T-cell (primary cell): ENCODE results near the gene DGCR6. TPM values are rescaled to one million over a fixed set of nuclear protein-coding genes. Genes with fewer than 3 reads are reported as not detected.
A peak's percentile ranks its signal among the peaks of the same experiment; 100 is the strongest.
"Not testable (repeated sequence)": the region's sequence is repeated elsewhere in the genome, so short reads cannot be mapped to it uniquely, and the experiment has no call there.

ENCODE experiments used
- ATAC-seq, 4 experiments: fragments of 200-7000 bp in 3 of 4; fragments of 150-1000 bp in 1 of 4; cut with Tn5 transposase; replicated peaks in 1 of 4; 1 replicate in 3 of 4; 2 replicates in 1 of 4; pipeline ENCODE4 v1.10.0; 2021; ENCODE audit warnings: moderate library complexity in 3 of 4, mild to moderate bottlenecking in 2 of 4, moderate number of reproducible peaks in 1 of 4
- CTCF ChIA-PET, 2 donors: fragments of 300-600 bp; sonication (Branson Sonifier 250); formaldehyde crosslinking; loops; one replicate each; lab custom pipeline; 2022; ENCODE audit warnings: antibody characterized with exemption in 2 of 2; lab: Charles Lee
- POLR2A ChIA-PET, 2 donors: fragments of 300-600 bp; sonication (Branson Sonifier 250); formaldehyde crosslinking; loops; one replicate each; lab custom pipeline; 2022; ENCODE audit warnings: antibody characterized with exemption in 2 of 2; lab: Charles Lee
- DNase-seq, 35 experiments: peaks; one replicate each; pipeline versions ENCODE4 v3.0.0 to v3.0.0-alpha.2; 2013 to 2023
- H3K27ac ChIP-seq: one replicate; pipeline ENCODE4 v1.5.1; 2013; ENCODE audit warnings: low read length
- H3K27me3 ChIP-seq, 2 experiments: replicated peaks in 1 of 2; 1 replicate in 1 of 2; 2 replicates in 1 of 2; pipeline versions ENCODE4 v1.6.1 to v1.7.0; 2013; ENCODE audit warnings: low read length in 1 of 2, mixed read lengths in 1 of 2; ENCODE audit not compliant: control insufficient read depth in 2 of 2, insufficient read depth in 2 of 2; ENCODE audit errors: extremely low read depth in 1 of 2
- H3K36me3 ChIP-seq, 2 donors: 1 replicate in 1 of 2; 2 replicates in 1 of 2; pipeline versions ENCODE4 v1.6.1 to v1.7.0; 2013; ENCODE audit warnings: low read length in 1 of 2; ENCODE audit not compliant: control insufficient read depth in 2 of 2, insufficient read depth in 1 of 2; ENCODE audit errors: extremely low read depth in 1 of 2
- H3K4me1 ChIP-seq, 2 experiments: 1 replicate in 1 of 2; 2 replicates in 1 of 2; pipeline versions ENCODE4 v1.6.1 to v1.7.0; 2013; ENCODE audit warnings: low read length in 2 of 2, mixed read lengths in 1 of 2; ENCODE audit not compliant: insufficient read depth in 2 of 2, control insufficient read depth in 1 of 2; ENCODE audit errors: extremely low read depth in 1 of 2
- H3K4me3 ChIP-seq, 2 donors: 1 replicate in 1 of 2; 2 replicates in 1 of 2; pipeline versions ENCODE4 v1.5.1 to v1.7.0; 2013; ENCODE audit warnings: mild to moderate bottlenecking in 2 of 2, low read length in 1 of 2, moderate library complexity in 1 of 2; ENCODE audit not compliant: control insufficient read depth in 1 of 2; ENCODE audit errors: extremely low read depth in 1 of 2
- H3K9me3 ChIP-seq: 2 replicates; pipeline ENCODE4 v1.7.0; 2013
- H3K27ac Mint-ChIP-seq, 2 donors: one replicate each; pipeline ENCODE4 v1.8.0; 2020 to 2021; ENCODE audit warnings: mild to moderate bottlenecking in 2 of 2, mixed read lengths in 2 of 2
- H3K27me3 Mint-ChIP-seq, 2 donors: one replicate each; pipeline ENCODE4 v1.8.0; 2021 to 2022; ENCODE audit warnings: mixed read lengths in 2 of 2
- H3K36me3 Mint-ChIP-seq: one replicate; pipeline ENCODE4 v1.8.0; 2021; ENCODE audit warnings: mixed read lengths
- H3K4me1 Mint-ChIP-seq, 3 donors: one replicate each; pipeline ENCODE4 v1.8.0; 2020 to 2022; ENCODE audit warnings: mixed read lengths in 3 of 3, mild to moderate bottlenecking in 1 of 3
- H3K4me3 Mint-ChIP-seq, 3 donors: one replicate each; pipeline ENCODE4 v1.8.0; 2020 to 2022; ENCODE audit warnings: mild to moderate bottlenecking in 3 of 3, mixed read lengths in 3 of 3, moderate library complexity in 3 of 3
- H3K9me3 Mint-ChIP-seq, 3 donors: one replicate each; pipeline ENCODE4 v1.8.0; 2020 to 2022; ENCODE audit warnings: mixed read lengths in 3 of 3
- WGBS: methylation state at CpG from one replicate; pipeline ENCODE4 v1.1.5; 2013; ENCODE audit warnings: missing lambda C conversion rate; ENCODE audit not compliant: insufficient coverage; 5-methylcytosine and 5-hydroxymethylcytosine counted together
- total RNA-seq, 35 experiments: library from RNA in 6 of 35; stranded (reverse) in 6 of 35; fragments of 120-200 nt in 1 of 35; gene quantifications; one replicate each; pipeline versions ENCODE4 v1.2.1 to v1.2.4 and lab custom pipeline; 2013 to 2026

Gene DGCR6
- total RNA-seq, 5 donors from 2014 or later (not counting 1 experiment from before 2014, with no cell fraction given), result 5.0 to 16.8 (median 6.5) TPM

DNA sequence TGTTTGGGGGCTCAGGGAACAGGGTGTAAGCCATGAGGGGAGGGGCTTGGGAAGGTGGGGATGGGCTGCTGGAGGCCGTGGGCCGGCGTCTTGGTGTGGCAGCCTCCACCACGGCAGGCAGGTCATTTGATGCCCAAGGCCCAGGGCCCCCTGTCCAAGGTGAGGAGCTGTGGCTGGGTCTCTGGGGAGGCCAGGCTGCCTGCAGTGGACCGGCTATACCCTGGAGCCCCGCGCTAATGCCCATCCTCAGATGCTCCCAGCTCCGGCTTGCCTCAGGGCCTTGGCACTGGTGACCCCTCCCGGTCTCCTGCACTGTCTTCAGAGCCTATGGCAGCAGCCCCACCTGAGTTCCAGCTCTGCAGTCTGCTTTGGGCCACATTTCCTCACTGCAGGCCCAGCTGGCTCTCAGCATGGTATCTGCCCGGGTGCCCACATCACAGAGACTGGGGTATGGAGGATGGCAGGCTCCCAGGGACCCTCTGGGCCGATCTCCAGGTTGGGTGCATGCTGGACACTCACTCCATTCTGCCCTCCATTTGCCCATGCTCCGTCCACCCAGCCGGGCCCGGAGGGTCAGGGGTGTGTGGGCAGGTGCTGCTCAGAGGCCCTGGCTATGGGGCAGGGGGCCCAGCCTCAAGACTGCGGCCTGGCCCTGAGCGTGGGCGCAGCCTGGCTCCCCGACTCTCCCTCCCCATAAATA lies 51.7 kb downstream of the DGCR6 start:
- H3K27me3 Mint-ChIP-seq, result peaks cover 4 to 18% of the 10 kb centered on the region in 2 donors
- H3K4me3 Mint-ChIP-seq, H3K9me3 ChIP-seq, H3K9me3 Mint-ChIP-seq, H3K36me3 Mint-ChIP-seq, H3K4me3 ChIP-seq, H3K4me1 Mint-ChIP-seq, H3K36me3 ChIP-seq, CTCF ChIA-PET, ATAC-seq, POLR2A ChIA-PET, H3K4me1 ChIP-seq, H3K27ac ChIP-seq, H3K27ac Mint-ChIP-seq: not testable (repeated sequence)
- WGBS, result 79% methylated on average over 10 of the region's 18 CpGs
- peak in 1 of 35 experiments; percentile 9 for DNase-seq
- H3K27me3 ChIP-seq, result peaks cover 0 to 17% of the 10 kb centered on the region in 2 experiments

DNA sequence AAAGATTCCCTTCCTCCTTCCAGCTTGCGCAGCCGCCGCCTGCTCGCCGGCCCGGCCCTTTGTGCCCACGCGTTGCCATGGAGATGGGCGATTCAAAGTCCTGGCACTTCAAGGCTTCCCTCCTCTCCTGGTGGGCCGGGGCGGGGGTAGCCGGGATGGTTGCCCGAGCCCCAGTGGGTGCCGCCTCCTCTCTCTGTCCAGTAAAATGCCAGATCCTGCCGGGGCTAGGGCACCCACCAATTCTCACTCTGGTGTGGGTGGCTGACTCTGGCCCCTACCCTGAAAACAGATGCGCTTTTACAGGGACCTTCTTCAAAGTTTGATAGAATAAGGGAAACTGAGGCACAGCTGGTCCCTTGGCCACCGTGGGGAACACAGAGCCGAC lies 52.2 kb downstream of the DGCR6 start:
- H3K27ac Mint-ChIP-seq, H3K4me3 ChIP-seq, CTCF ChIA-PET, ATAC-seq, H3K4me1 ChIP-seq, H3K9me3 Mint-ChIP-seq, H3K36me3 Mint-ChIP-seq, POLR2A ChIA-PET, H3K4me3 Mint-ChIP-seq, H3K9me3 ChIP-seq, H3K4me1 Mint-ChIP-seq, H3K27ac ChIP-seq, H3K36me3 ChIP-seq: not testable (repeated sequence)
- H3K27me3 ChIP-seq, result peaks cover 0 to 17% of the 10 kb centered on the region in 2 experiments
- 83% methylated on average over 14 of the region's 18 CpGs for WGBS
- peak in 1 of 35 experiments; percentile 8 for DNase-seq
- peaks cover 4 to 16% of the 10 kb centered on the region in 2 donors for H3K27me3 Mint-ChIP-seq

DNA sequence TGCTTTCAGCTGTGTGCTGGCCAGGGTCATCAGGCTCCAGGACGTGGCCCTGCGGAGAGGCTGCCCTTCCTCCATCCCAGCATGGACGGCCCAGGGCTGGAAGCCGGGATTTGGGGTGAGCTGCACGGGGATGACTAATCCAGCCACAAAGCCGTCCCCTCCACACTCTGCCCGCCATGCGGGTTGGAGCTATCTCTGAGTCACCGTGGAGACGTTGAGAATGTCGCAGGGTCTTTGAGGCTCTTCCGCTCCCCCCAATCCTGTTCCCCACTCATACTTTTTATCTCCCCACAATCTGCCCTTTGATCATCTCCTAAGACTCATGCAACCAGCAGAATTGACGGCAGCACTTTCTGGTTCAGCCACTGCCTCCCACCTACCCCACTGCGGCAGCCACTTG lies 52.6 kb downstream of the DGCR6 start:
- ATAC-seq, result peak; percentile 29 to 44 (median 34)
- H3K36me3 Mint-ChIP-seq, CTCF ChIA-PET, H3K4me1 ChIP-seq, H3K27ac ChIP-seq, H3K4me3 Mint-ChIP-seq, H3K4me3 ChIP-seq, H3K4me1 Mint-ChIP-seq, H3K9me3 ChIP-seq, H3K27ac Mint-ChIP-seq, H3K36me3 ChIP-seq, H3K9me3 Mint-ChIP-seq, POLR2A ChIA-PET: not testable (repeated sequence)
- H3K27me3 ChIP-seq, result peaks cover 0 to 17% of the 10 kb centered on the region in 2 experiments
- WGBS, result 54% methylated on average over 8 of the region's 14 CpGs
- DNase-seq, result peak in 1 of 35 experiments; percentile 13
- H3K27me3 Mint-ChIP-seq, result peaks cover 4 to 14% of the 10 kb centered on the region in 2 donors

DNA sequence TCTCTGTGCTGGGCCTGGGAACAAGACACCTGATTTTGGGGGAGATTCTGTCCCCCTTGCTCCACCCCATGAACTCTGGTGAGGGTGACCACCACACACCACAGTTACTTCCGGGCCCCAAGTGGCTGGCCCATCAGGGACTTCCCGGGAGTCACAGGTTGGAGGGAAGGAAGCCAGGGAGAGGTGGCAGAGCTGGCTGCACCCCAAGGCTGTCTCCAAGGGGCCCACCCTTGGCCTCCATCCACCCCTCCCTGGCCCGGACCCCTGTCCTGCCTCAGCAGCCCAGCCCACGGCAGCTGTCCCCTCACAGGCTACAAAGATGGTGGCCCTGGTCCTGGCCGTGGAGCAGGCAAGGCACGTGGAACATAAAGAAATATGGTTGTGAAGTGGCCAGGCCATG lies 53.1 kb downstream of the DGCR6 start:
- H3K27ac ChIP-seq, POLR2A ChIA-PET, H3K4me3 ChIP-seq, ATAC-seq, H3K4me1 ChIP-seq, H3K4me1 Mint-ChIP-seq, DNase-seq, H3K36me3 ChIP-seq, H3K36me3 Mint-ChIP-seq, H3K4me3 Mint-ChIP-seq, H3K9me3 Mint-ChIP-seq, H3K27ac Mint-ChIP-seq, H3K9me3 ChIP-seq, CTCF ChIA-PET: not testable (repeated sequence)
- H3K27me3 ChIP-seq, result peaks cover 0 to 15% of the 10 kb centered on the region in 2 experiments
- no CpG with 5 or more reads among the region's 6 CpGs for WGBS
- peaks cover 4 to 13% of the 10 kb centered on the region in 2 donors for H3K27me3 Mint-ChIP-seq

DNA sequence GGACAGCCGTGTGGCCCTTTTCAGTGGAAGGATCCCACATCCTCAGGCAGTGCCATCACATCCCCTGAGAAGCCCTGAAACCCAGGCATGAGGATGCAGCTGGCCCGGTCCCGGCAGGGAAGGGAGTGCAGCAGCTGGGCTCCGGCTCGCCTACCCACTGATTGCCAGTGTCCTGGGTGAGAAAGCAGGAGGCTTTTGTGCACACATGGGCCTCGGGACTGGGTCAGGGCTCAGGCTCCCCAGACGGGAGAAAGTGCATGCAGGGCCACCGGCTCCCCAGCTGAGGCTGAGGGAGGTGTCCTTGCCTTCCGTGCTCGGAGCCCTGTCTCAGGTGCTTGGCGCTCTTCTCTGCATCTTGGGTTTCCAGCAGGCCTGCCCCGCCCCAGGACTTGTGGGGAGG lies 53.6 kb downstream of the DGCR6 start:
- whole genome bisulfite sequencing, result 88% methylated on average over 5 of the region's 12 CpGs
- H3K27ac ChIP-seq, ATAC-seq, H3K27ac Mint-ChIP-seq, H3K4me1 Mint-ChIP-seq, H3K36me3 ChIP-seq, H3K9me3 Mint-ChIP-seq, H3K4me3 Mint-ChIP-seq, H3K4me1 ChIP-seq, H3K36me3 Mint-ChIP-seq, H3K9me3 ChIP-seq, CTCF ChIA-PET, H3K4me3 ChIP-seq, POLR2A ChIA-PET: not testable (repeated sequence)
- peaks cover 0 to 11% of the 10 kb centered on the region in 2 experiments for H3K27me3 ChIP-seq
- peak in 1 of 35 experiments; percentile 7 for DNase-seq
- H3K27me3 Mint-ChIP-seq, result peaks cover 4 to 12% of the 10 kb centered on the region in 2 donors

DNA sequence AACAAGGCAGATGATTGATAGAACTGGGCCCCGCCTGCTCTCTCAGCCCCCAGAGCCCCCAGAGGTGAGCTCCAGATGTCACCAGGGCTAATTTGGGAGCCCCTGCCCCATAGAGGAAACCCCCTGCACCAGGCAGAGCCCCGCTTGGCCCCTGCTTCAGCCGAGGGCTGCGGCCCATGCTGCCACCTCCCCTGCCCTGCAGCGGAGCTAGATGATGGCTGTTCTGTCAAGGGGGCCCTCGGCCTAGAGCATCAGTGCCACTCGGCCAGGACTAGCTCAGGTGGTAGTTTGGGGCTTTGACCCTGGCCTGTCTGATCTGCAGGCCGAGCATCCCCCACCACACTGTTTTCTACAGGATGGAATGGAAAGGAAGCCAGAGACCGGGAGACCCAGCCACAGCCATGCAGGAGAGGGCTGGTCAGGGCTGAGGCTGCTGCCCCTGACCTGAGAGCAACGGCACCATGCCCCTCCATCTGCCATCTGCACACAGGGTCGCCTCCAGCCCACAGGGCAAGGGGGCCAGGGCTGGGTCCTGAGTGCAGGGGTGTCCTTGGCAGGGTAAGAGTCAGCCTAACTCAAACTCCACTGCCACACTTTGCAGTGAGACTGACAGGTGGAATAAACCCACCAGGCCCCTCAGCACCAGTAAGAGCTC lies 54.2 kb downstream of the DGCR6 start:
- H3K9me3 Mint-ChIP-seq, ATAC-seq, H3K4me3 ChIP-seq, H3K36me3 ChIP-seq, H3K4me1 ChIP-seq, H3K27ac ChIP-seq, H3K27ac Mint-ChIP-seq, H3K36me3 Mint-ChIP-seq, H3K27me3 Mint-ChIP-seq, H3K27me3 ChIP-seq, POLR2A ChIA-PET, H3K4me3 Mint-ChIP-seq, H3K9me3 ChIP-seq, H3K4me1 Mint-ChIP-seq, CTCF ChIA-PET: not testable (repeated sequence)
- DNase-seq, result peak in 1 of 35 experiments; percentile 10
- no CpG with 5 or more reads among the region's 11 CpGs for WGBS
